ENCODE measurements around the gene RHOG. TPM values are rescaled to one million over a fixed set of nuclear protein-coding genes. Genes with fewer than 3 reads are reported as not detected.

The RHOG gene
- total and polyA plus RNA-seq, 9 of the 15 experiments (the other 6 are each of a cell fraction or from before 2014, with no cell fraction given), result 22.6 to 162 (median 80.3) TPM

DNA sequence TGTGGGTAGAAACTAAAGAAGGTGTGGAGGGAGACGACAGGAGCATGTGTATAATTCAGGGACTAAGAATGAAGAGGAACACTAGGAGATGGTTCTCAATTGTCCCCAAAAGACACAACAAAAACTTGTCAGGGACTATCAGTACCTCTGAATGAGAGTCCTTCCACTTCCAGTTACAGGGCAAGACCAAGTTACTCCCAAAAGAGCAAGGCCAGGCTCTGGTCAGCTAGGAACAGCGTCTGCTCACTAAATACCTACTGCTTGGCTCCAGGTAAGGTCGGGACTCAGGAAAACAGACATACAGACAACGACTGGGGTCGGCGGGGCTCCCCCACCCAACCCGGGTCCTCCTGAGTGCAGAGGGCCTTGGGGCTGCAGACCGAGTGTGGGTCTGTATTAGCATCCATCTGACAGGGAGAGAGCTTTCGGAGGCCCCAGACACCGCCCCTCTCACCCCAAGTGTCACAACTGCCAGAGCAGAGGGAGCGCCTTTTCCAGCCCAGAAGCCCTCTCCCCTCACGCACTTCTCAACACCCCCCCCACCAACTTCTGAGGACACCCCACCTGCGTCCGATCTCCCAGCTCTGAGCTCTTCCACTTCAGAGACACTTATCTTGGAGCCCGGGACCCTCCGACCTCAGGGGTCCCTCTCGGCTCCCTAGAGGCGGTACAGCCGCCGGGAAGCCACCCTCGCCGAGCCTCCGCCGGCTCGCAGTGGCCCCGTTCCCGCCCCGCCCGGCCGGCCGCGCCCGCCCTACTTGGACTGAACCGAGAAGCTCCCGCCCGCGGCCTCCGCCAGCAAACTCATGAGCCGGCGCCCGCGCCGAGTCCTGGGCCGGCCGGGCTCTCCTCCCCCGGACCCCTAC, 522 bp downstream of the RHOG start (continued):
- peak; percentile 70 for TF ChIP-seq RBFOX2 (IDR thresholded peaks at IDR 0.05; ENCODE audit: low read depth, low read length)
- no peak for TF ChIP-seq PCBP1 (IDR thresholded peaks at IDR 0.05; ENCODE audit: low read depth, low read length, poor library complexity, severe bottlenecking)
- 0 out of 2 replicates have a peak, but pooled peaks have one; percentile 18 for TF ChIP-seq HLTF (IDR thresholded peaks at IDR 0.05)
- peak; percentile 66 for TF ChIP-seq POLR2G (IDR thresholded peaks at IDR 0.05; ENCODE audit: low read depth, low read length)
- TF ChIP-seq RB1 (IDR thresholded peaks at IDR 0.05; ENCODE audit: low read depth), result peak; percentile 40; the same call in 1 of the 2 replicates
- no peak for TF ChIP-seq EZH2 (IDR thresholded peaks at IDR 0.05; ENCODE audit: borderline replicate concordance, low read depth, low read length)
- no peak for TF ChIP-seq EP300 (IDR thresholded peaks at IDR 0.05; ENCODE audit: low read length)
- no peak for TF ChIP-seq TBP (optimal IDR thresholded peaks at IDR 0.05; ENCODE audit: low read depth, low read length)
- 0 out of 2 replicates have a peak, but pooled peaks have one; percentile 46 for TF ChIP-seq NR3C1 (CRISPR knock-in tag; IDR thresholded peaks at IDR 0.05)
- 0 out of 2 replicates have a peak, but pooled peaks have one; percentile 47 for TF ChIP-seq PML (IDR thresholded peaks at IDR 0.05; ENCODE audit: low read length)

DNA sequence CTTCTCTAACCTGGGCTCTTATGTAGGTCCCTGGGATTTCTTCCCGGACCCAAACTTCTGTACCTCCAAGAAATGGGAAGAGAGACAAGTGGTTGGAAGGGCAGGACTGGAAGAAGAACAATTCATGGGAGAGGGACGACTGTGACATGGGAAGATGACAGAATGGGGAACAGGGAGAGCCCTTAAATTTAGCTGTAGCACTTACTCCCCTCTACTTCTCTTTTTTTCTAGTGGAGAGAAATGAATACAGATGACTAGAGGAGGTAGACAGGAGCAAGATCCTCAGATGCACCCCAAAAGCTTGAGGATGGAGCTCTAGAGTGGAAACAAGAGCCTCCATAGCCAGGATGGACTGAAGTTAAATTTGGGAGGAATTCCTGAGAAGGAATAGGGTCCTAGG, 2.3 kb downstream of the RHOG start:
- intact Hi-C loops (cut with micrococcal nuclease), result no loop called here
- no TSS peak for BruUV-seq (replicated peaks)
- H4K20me1 ChIP-seq (replicated peaks; ENCODE audit: control insufficient read depth, insufficient read depth, low read length), result peaks cover 4% of the 10 kb centered on the region; the same call in 1 of the 2 replicates
- no peak for ATAC-seq
- CTCF ChIA-PET (ENCODE audit: low intra/inter-chr PET ratio), result no interaction called here
- H3K27ac ChIP-seq (ENCODE audit: extremely low read depth, low read depth, low read length), result peak overlapping the region; percentile 86
- in situ Hi-C loops (cut with MboI), result no loop called here
- peaks cover 77% of the 10 kb centered on the region for H3K79me2 ChIP-seq (ENCODE audit: control insufficient read depth, insufficient read depth, low read length)
- H3K4me2 ChIP-seq (ENCODE audit: insufficient read depth, low read length), result peak overlapping the region; percentile 93
- POLR2A ChIA-PET, result interaction anchor here (0.6 to 2.7 kb wide), 5 partner anchors 13 to 105 kb away, joined by 3 to 18 read pairs (median 4); partner anchors contain the start of gene STIM1
- no peak overlapping the region for H2AFZ ChIP-seq (ENCODE audit: low read depth, low read length)
- H3K27me3 ChIP-seq (ENCODE audit: control insufficient read depth in 2 of 2, insufficient read depth in 2 of 2, low read length in 2 of 2), result no peaks in the 10 kb centered on the region
- DNase-seq (ENCODE audit: extremely low read depth in 1 of 4, low spot score in 3 of 4), result no peak
- peak overlapping the region; percentile 84 to 94; a peak in 3 of 4 replicates for H3K9ac ChIP-seq (ENCODE audit: insufficient read depth in 1 of 2, low read depth in 2 of 2, low read length in 2 of 2)
- no peak for FAIRE-seq
- H3K9me3 ChIP-seq (replicated peaks; ENCODE audit: control insufficient read depth, insufficient read depth, low read depth, low read length), result no peaks in the 10 kb centered on the region
- peaks cover 44 to 66% of the 10 kb centered on the region in 2 experiments for H3K4me1 ChIP-seq (replicated peaks in 1 of 2; ENCODE audit: control insufficient read depth in 2 of 2, insufficient read depth in 2 of 2, low read length in 2 of 2)
- peak overlapping the region; percentile 89 for H3K4me3 ChIP-seq
- peak; percentile 5 for TF ChIP-seq RBBP5 (IDR thresholded peaks at IDR 0.05; ENCODE audit: borderline replicate concordance, insufficient read depth, low read length, poor library complexity, severe bottlenecking)
- no peak for TF ChIP-seq KLF10 (CRISPR knock-in tag; IDR thresholded peaks at IDR 0.05)
- WGBS (ENCODE audit: insufficient coverage, low coverage, missing lambda C conversion rate), result 0% methylated on average over 2 of the region's 2 CpGs
- no peaks in the 10 kb centered on the region for H3K9me1 ChIP-seq (ENCODE audit: control insufficient read depth, insufficient read depth, low read length)
- H3K36me3 ChIP-seq (ENCODE audit: control insufficient read depth, insufficient read depth, low read length), result peaks cover 43% of the 10 kb centered on the region

Data from K562 (cell line).